Peyer's patch (tissue), 4 donors: ENCODE data around the gene GPR84. TPM values are rescaled to one million over a fixed set of nuclear protein-coding genes. Genes with fewer than 3 reads are reported as not detected.
A peak's percentile ranks its signal among the peaks of the same experiment; 100 is the strongest.
"Not testable (repeated sequence)": the region's sequence is repeated elsewhere in the genome, so short reads cannot be mapped to it uniquely, and the experiment has no call there.

Experiments used
- DNase-seq, 3 donors: peaks; one replicate each; pipeline ENCODE4 v3.0.0-alpha.2; 2017 to 2019
- H3K27ac ChIP-seq, 4 donors: fragments of 200-600 bp; sonication (generic); one replicate each; pipeline ENCODE4 v1.5.1; 2016 to 2019
- H3K27me3 ChIP-seq, 2 donors: fragments of 200-600 bp; sonication (generic); one replicate each; pipeline ENCODE4 v1.5.1; 2019
- H3K36me3 ChIP-seq, 3 donors: fragments of 200-600 bp; sonication (generic); one replicate each; pipeline ENCODE4 v1.5.1; 2016 to 2019
- H3K4me1 ChIP-seq, 4 donors: fragments of 200-600 bp; sonication (generic); one replicate each; pipeline ENCODE4 v1.5.1; 2016 to 2019
- H3K4me3 ChIP-seq, 4 donors: fragments of 200-600 bp; sonication (generic); 1 replicate in 3 of 4; 2 replicates in 1 of 4; pipeline ENCODE4 v1.5.1; 2016 to 2019; ENCODE audit warnings: mild to moderate bottlenecking in 1 of 4
- H3K9me3 ChIP-seq, 4 donors: fragments of 200-600 bp; sonication (generic); one replicate each; pipeline ENCODE4 v1.5.1; 2016 to 2019; ENCODE audit warnings: mild to moderate bottlenecking in 1 of 4
- CTCF ChIP-seq, 6 experiments: fragments of 450-650 bp in 4 of 6; fragments of 200-600 bp in 2 of 6; sonication (generic) in 1 of 6; IDR thresholded peaks; one replicate each; pipeline ENCODE4 v1.5.1; 2017 to 2019; ENCODE audit warnings: antibody characterized with exemption in 6 of 6, mild to moderate bottlenecking in 3 of 6, moderate library complexity in 1 of 6
- POLR2A ChIP-seq, 2 donors: fragments of 450-650 bp; IDR thresholded peaks; one replicate each; pipeline ENCODE4 v1.5.1; 2017; ENCODE audit warnings: antibody characterized with exemption in 2 of 2, mild to moderate bottlenecking in 2 of 2, moderate library complexity in 2 of 2
- total RNA-seq, 4 donors: library from RNA; depleted of rRNA; stranded (reverse); fragments of >200 nt; gene quantifications; one replicate each; pipeline ENCODE4 v1.1.0, GENCODE V29; 2016

Gene GPR84
- total RNA-seq, 4 donors from 2014 or later = not detected

- no peak for TF ChIP-seq CTCF (IDR thresholded peaks at IDR 0.05)
- no peak for TF ChIP-seq POLR2A (IDR thresholded peaks at IDR 0.05)
- DNase-seq = no peak
- H3K36me3 ChIP-seq = peaks cover 0 to 14% (median 0%) of the 10 kb centered on the region in 3 donors
- H3K4me3 ChIP-seq = no peak overlapping the region
- no peak overlapping the region for H3K27ac ChIP-seq
- H3K27me3 ChIP-seq = no peaks in the 10 kb centered on the region
- H3K4me1 ChIP-seq = peaks cover 0 to 18% (median 0%) of the 10 kb centered on the region in 4 donors
- H3K9me3 ChIP-seq = no peaks in the 10 kb centered on the region
Measured at GRCh38 chr12:54355104-54355815, 9.0 kb downstream of the GPR84 start.

- H3K4me3 ChIP-seq, DNase-seq, H3K27ac ChIP-seq, H3K27me3 ChIP-seq, H3K9me3 ChIP-seq: not testable (repeated sequence)
- H3K36me3 ChIP-seq = peaks cover 0 to 24% (median 0%) of the 10 kb centered on the region in 3 donors
- peaks cover 0 to 12% (median 0%) of the 10 kb centered on the region in 4 donors for H3K4me1 ChIP-seq
Measured at GRCh38 chr12:54354271-54354670, 10.0 kb downstream of the GPR84 start.

GRCh38 chr12:54352891-54353874, 11.1 kb downstream of the GPR84 start:
- no peak overlapping the region for H3K4me3 ChIP-seq
- no peaks in the 10 kb centered on the region for H3K9me3 ChIP-seq
- no peak for TF ChIP-seq CTCF (IDR thresholded peaks at IDR 0.05)
- TF ChIP-seq POLR2A (IDR thresholded peaks at IDR 0.05) = no peak
- H3K27me3 ChIP-seq = no peaks in the 10 kb centered on the region
- no peak for DNase-seq
- H3K36me3 ChIP-seq = peaks cover 0 to 35% (median 0%) of the 10 kb centered on the region in 3 donors
- H3K27ac ChIP-seq = peak overlapping the region in 1 of 4 donors; percentile 57
- H3K4me1 ChIP-seq = peaks cover 0 to 8% (median 0%) of the 10 kb centered on the region in 4 donors

- TF ChIP-seq CTCF (IDR thresholded peaks at IDR 0.05) (no peak), POLR2A (IDR thresholded peaks at IDR 0.05) (no peak)
- H3K4me1 ChIP-seq = no peaks in the 10 kb centered on the region
- H3K36me3 ChIP-seq = peaks cover 0 to 46% (median 0%) of the 10 kb centered on the region in 3 donors
- no peaks in the 10 kb centered on the region for H3K27me3 ChIP-seq
- H3K27ac ChIP-seq = peak overlapping the region in 2 of 4 donors; percentile 38 to 57
- no peak for DNase-seq
- no peaks in the 10 kb centered on the region for H3K9me3 ChIP-seq
- H3K4me3 ChIP-seq = no peak overlapping the region
Measured at GRCh38 chr12:54352022-54352531, 12.2 kb downstream of the GPR84 start.

- DNase-seq = no peak
- no peaks in the 10 kb centered on the region for H3K4me1 ChIP-seq
- TF ChIP-seq POLR2A (IDR thresholded peaks at IDR 0.05) (no peak), CTCF (IDR thresholded peaks at IDR 0.05) (no peak)
- H3K4me3 ChIP-seq = no peak overlapping the region
- H3K27me3 ChIP-seq = no peaks in the 10 kb centered on the region
- no peaks in the 10 kb centered on the region for H3K9me3 ChIP-seq
- peaks cover 0 to 53% (median 0%) of the 10 kb centered on the region in 3 donors for H3K36me3 ChIP-seq
- no peak overlapping the region for H3K27ac ChIP-seq
Measured at GRCh38 chr12:54351341-54351740, 12.9 kb downstream of the GPR84 start.
